Measurements from ENCODE around the gene NADK2. TPM values are rescaled to one million over a fixed set of nuclear protein-coding genes. Genes with fewer than 3 reads are reported as not detected.
"Not testable (repeated sequence)": the region's sequence is repeated elsewhere in the genome, so short reads cannot be mapped to it uniquely, and the experiment has no call there.

Gene NADK2
- 10 to 100 TPM; 25.8 to 41.8 (median 37.2) TPM for total RNA-seq
- 10 to 100 TPM; 10.4 to 22.2 TPM for polyA plus RNA-seq
- long read RNA-seq, donor 1, transcript NADK2-202 (12 exons, 2,243 nt), result major isoform, 10 of 42 reads
- long read RNA-seq, donor 1, partial matches to known transcripts, result 3 of 42 reads
- long read RNA-seq, donor 1, other reads (novel, unspliced or antisense), result 29 of 42 reads
- long read RNA-seq, donor 2, partial matches to known transcripts, result 4 of 32 reads
- long read RNA-seq, donor 2, other reads (novel, unspliced or antisense), result 21 of 32 reads
- long read RNA-seq, donor 3, transcript NADK2-202 (12 exons, 2,243 nt), result major isoform, 10 of 24 reads
- long read RNA-seq, donor 3, partial matches to known transcripts, result 2 of 24 reads
- long read RNA-seq, donor 3, other reads (novel, unspliced or antisense), result 11 of 24 reads

GRCh38 chr5:36241631-36242533 is at the start of gene NADK2:
NADK2 (minus strand) TSS chr5:36241925; CDS start chr5:36241798, 127 bp downstream.
- peak; percentile 65 to 89 (median 72) for TF ChIP-seq CTCF (IDR thresholded peaks at IDR 0.05)
- peak; percentile 70 to 86 for TF ChIP-seq POLR2A (IDR thresholded peaks at IDR 0.05)
- DNase-seq (peak; percentile 96 to 97 (median 96)), ATAC-seq (peak; percentile 93 to 96 (median 94))
- Histone ChIP-seq H3K4me3 (peak within 1 kb of the TSS; percentile 46 to 97 (median 90)), H3K4me1 (peaks cover 0 to 44% (median 36%) of the 10 kb centered on the region in 12 donors), H3K36me3 (no peaks in the 10 kb centered on the region), H3K27ac (peak within 1 kb of the TSS; percentile 86 to 99 (median 96)), H3K9me3 (no peaks in the 10 kb centered on the region), H3K27me3 (no peaks in the 10 kb centered on the region)
- intact Hi-C loops (cut with DNase I), result loop anchor here in 5 of 10 donors (2.0 to 10.0 kb wide), 5 partner anchors 63 to 1320 kb away; partner anchors contain the start of genes RANBP3L (in 3 of the 5), SKP2 (in 3 of the 5), LMBRD2 (in 2 of the 5) and NIPBL (in 2 of the 5)
- 0% methylated on average over 14 to 100 of the region's 100 CpGs for WGBS, 4 donors

- ATAC-seq (no peak), DNase-seq (no peak)
- WGBS, 4 donors, result 53 to 69% (median 63%) methylated on average over 2 of the region's 2 CpGs
- no peaks in the 10 kb centered on the region for H3K27me3 ChIP-seq
- no peak overlapping the region for H3K27ac ChIP-seq
- intact Hi-C loops (cut with DNase I), result no loop called here
- TF ChIP-seq CTCF (IDR thresholded peaks at IDR 0.05), result no peak
- no peak for TF ChIP-seq POLR2A (IDR thresholded peaks at IDR 0.05)
- H3K4me3 ChIP-seq, result no peak overlapping the region
- no peaks in the 10 kb centered on the region for H3K36me3 ChIP-seq
- no peaks in the 10 kb centered on the region for H3K4me1 ChIP-seq
- peaks cover 0 to 9% (median 0%) of the 10 kb centered on the region in 12 donors for H3K9me3 ChIP-seq
Observed at GRCh38 chr5:36285837-36286615, 44.3 kb upstream of the NADK2 start.

GRCh38 chr5:36283775-36284174 is 42.0 kb upstream of the NADK2 start:
- ATAC-seq; intact Hi-C loops (cut with DNase I); DNase-seq; H3K9me3 ChIP-seq; H3K27me3 ChIP-seq; H3K4me3 ChIP-seq; H3K36me3 ChIP-seq; H3K4me1 ChIP-seq; H3K27ac ChIP-seq: not testable (repeated sequence)
- WGBS, 4 donors, result 87 to 89% (median 88%) methylated on average over 3 of the region's 3 CpGs

- Histone ChIP-seq H3K4me3 (no peak overlapping the region), H3K27ac (no peak overlapping the region), H3K4me1 (peaks cover 0 to 16% (median 0%) of the 10 kb centered on the region in 12 donors), H3K27me3 (no peaks in the 10 kb centered on the region), H3K36me3 (no peaks in the 10 kb centered on the region), H3K9me3 (no peaks in the 10 kb centered on the region)
- no peak for TF ChIP-seq POLR2A (IDR thresholded peaks at IDR 0.05)
- TF ChIP-seq CTCF (IDR thresholded peaks at IDR 0.05), result no peak
- WGBS, 4 donors, result 79 to 86% (median 85%) methylated on average over 2 of the region's 2 CpGs
- intact Hi-C loops (cut with DNase I), result no loop called here
- ATAC-seq, result no peak
- no peak for DNase-seq
Observed at GRCh38 chr5:36281626-36282025, 39.9 kb upstream of the NADK2 start.

Data from heart left ventricle (tissue), 16 donors.